Mesendoderm (in vitro differentiated cells): ENCODE results near the gene SZRD1. TPM values are rescaled to one million over a fixed set of nuclear protein-coding genes. Genes with fewer than 3 reads are reported as not detected.

Source experiments
- DNase-seq: peaks from one replicate; pipeline ENCODE4 v3.0.0; 2013
- H2AK5ac ChIP-seq: 2 replicates; pipeline ENCODE4 v1.6.1; 2013; ENCODE audit warnings: low read length, inconsistent platforms
- H2BK120ac ChIP-seq: 2 replicates; pipeline ENCODE4 v1.6.1; 2013; ENCODE audit warnings: low read depth, mild to moderate bottlenecking, low read length, moderate library complexity, mixed read lengths
- H2BK15ac ChIP-seq: replicated peaks from 2 replicates; pipeline ENCODE4 v1.6.1; 2013; ENCODE audit warnings: low read depth, mild to moderate bottlenecking, moderate library complexity
- H2BK5ac ChIP-seq: 2 replicates; pipeline ENCODE4 v1.6.1; 2013; ENCODE audit warnings: low read length, inconsistent platforms
- H3K18ac ChIP-seq: 2 replicates; pipeline ENCODE4 v1.6.1; 2013; ENCODE audit warnings: mild to moderate bottlenecking, low read length, mixed read lengths
- H3K23ac ChIP-seq: one replicate; pipeline ENCODE4 v1.6.1; 2013; ENCODE audit warnings: low read length
- H3K27ac ChIP-seq: 2 replicates; pipeline ENCODE4 v1.5.1; 2013; ENCODE audit warnings: low read depth, mild to moderate bottlenecking, inconsistent platforms, low read length, moderate library complexity
- H3K27me3 ChIP-seq: 2 replicates; pipeline ENCODE4 v1.6.1; 2013; ENCODE audit warnings: low read length, control low read depth, mild to moderate bottlenecking, inconsistent platforms; ENCODE audit not compliant: insufficient read depth, poor library complexity
- H3K36me3 ChIP-seq: 2 replicates; pipeline ENCODE4 v1.6.1; 2013; ENCODE audit warnings: low read length, inconsistent platforms; ENCODE audit not compliant: control insufficient read depth, insufficient read depth
- H3K4ac ChIP-seq: one replicate; pipeline ENCODE4 v1.6.1; 2013; ENCODE audit warnings: low read depth, mild to moderate bottlenecking, low read length, moderate library complexity
- H3K4me1 ChIP-seq: 2 replicates; pipeline ENCODE4 v1.6.1; 2013; ENCODE audit warnings: low read depth, low read length, inconsistent platforms; ENCODE audit not compliant: control insufficient read depth
- H3K4me2 ChIP-seq: 2 replicates; pipeline ENCODE4 v1.6.1; 2013; ENCODE audit warnings: low read length
- H3K4me3 ChIP-seq: 2 replicates; pipeline ENCODE4 v1.5.1; 2013; ENCODE audit warnings: mild to moderate bottlenecking, low read length
- H3K56ac ChIP-seq: one replicate; pipeline ENCODE4 v1.6.1; 2013; ENCODE audit warnings: low read length
- H3K79me1 ChIP-seq: 2 replicates; pipeline ENCODE4 v1.6.1; 2013; ENCODE audit warnings: low read length, inconsistent platforms
- H3K79me2 ChIP-seq: 2 replicates; pipeline ENCODE4 v1.6.1; 2013; ENCODE audit warnings: mild to moderate bottlenecking, low read length; ENCODE audit not compliant: control insufficient read depth, insufficient read depth
- H3K9ac ChIP-seq: 2 replicates; pipeline ENCODE4 v1.6.1; 2013; ENCODE audit warnings: low read length, inconsistent platforms
- H4K5ac ChIP-seq: one replicate; pipeline ENCODE4 v1.6.1; 2013; ENCODE audit warnings: low read length
- H4K8ac ChIP-seq: one replicate; pipeline ENCODE4 v1.6.1; 2013; ENCODE audit warnings: low read depth, mild to moderate bottlenecking, control low read depth, low read length, moderate library complexity
- WGBS: extraction: QIAGEN DNeasy Blood & Tissue Kit; methylation state at CpG from one replicate; pipeline ENCODE4 v1.1.7; 2013; ENCODE audit warnings: low lambda C conversion rate, missing lambda C conversion rate; ENCODE audit not compliant: insufficient coverage; ENCODE audit errors: extremely low coverage; 5-methylcytosine and 5-hydroxymethylcytosine counted together
- polyA plus RNA-seq, 2 experiments: library from polyadenylated mRNA; stranded (reverse); fragments of 200-250 nt; gene quantifications; one replicate each; pipeline ENCODE4 v1.2.3, GENCODE V29; 2013

Gene SZRD1, protein sequence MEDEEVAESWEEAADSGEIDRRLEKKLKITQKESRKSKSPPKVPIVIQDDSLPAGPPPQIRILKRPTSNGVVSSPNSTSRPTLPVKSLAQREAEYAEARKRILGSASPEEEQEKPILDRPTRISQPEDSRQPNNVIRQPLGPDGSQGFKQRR
- polyA plus RNA-seq (2013, experiment 1 of 2): 115 TPM
- polyA plus RNA-seq (2013, experiment 2 of 2): 117 TPM

DNA sequence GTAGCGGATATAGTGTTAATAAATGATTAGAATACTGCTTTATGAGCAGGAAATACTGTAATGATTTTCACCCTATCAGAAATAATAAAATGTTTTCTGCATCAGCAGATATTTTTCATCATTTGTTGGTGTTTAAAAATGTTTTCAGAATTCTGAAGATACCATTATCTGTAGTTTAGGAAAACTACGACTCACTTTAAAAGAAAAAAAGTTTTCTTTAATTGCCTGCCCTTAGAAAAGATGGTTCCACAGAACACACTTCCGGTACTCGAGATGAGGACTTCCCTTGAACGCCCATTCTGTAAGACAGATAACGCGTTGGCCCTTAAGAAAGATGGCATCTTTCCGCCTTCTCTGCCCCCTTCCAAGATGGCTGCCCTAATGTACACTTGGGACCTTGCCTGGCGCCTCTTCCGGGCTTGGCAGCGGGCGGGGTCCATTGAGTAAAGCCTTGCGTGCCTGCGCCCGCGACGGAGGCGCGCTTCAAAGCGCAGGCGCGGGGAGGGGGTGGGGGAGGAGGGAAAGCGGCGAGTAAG lies at the start of gene SZRD1:
Gene SZRD1, plus strand, starts transcription at position 521 of the 536 bp plus-strand sequence. CDS start 16 bp downstream, outside the sequence.
- Histone ChIP-seq H3K4ac (peak within 1 kb of the TSS; percentile 73), H2BK5ac (peak within 1 kb of the TSS; percentile 80), H3K4me3 (peak within 1 kb of the TSS; percentile 52), H2BK120ac (peak within 1 kb of the TSS; percentile 51), H3K27ac (peak within 1 kb of the TSS; percentile 98), H3K79me2 (peaks cover 33% of the 10 kb centered on the region), H2BK15ac (no peak within 1 kb of the TSS), H3K56ac (peak within 1 kb of the TSS; percentile 93), H3K4me2 (peak within 1 kb of the TSS; percentile 62), H4K5ac (no peak within 1 kb of the TSS), H3K18ac (peak within 1 kb of the TSS; percentile 94), H4K8ac (peak within 1 kb of the TSS; percentile 89), H3K27me3 (no peaks in the 10 kb centered on the region), H3K9ac (peak within 1 kb of the TSS; percentile 90), H2AK5ac (no peak within 1 kb of the TSS), H3K79me1 (peaks cover 3% of the 10 kb centered on the region), H3K36me3 (no peaks in the 10 kb centered on the region), H3K4me1 (peaks cover 4% of the 10 kb centered on the region), H3K23ac (no peak within 1 kb of the TSS)
- peak; percentile 100 for DNase-seq
- no CpG with 5 or more reads among the region's 24 CpGs for whole genome bisulfite sequencing

DNA sequence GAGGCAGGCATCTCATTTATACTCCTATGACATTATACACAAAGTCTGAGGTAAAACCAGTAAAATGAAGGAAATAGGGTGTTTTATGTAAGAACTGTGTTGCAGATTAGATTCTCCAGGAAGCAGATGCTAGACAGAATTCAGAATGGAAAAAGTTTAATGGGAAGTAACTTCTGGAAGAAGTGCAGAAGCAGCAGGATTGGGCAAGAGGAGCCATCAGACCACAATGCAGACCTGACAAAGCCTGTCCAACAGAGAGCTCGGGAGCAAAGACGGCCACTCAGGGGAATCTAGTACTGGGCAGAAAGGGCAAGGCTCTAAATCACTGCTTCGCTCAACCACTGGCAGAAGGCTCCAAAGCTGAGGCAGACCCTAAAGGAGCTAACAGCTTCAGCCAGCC lies 48.5 kb upstream of the SZRD1 start:
- Histone ChIP-seq H2BK5ac (no peak overlapping the region), H3K4ac (no peak overlapping the region), H3K56ac (no peak overlapping the region), H4K8ac (no peak overlapping the region), H3K79me1 (peaks cover 4% of the 10 kb centered on the region), H3K27ac (no peak overlapping the region), H3K4me2 (no peak overlapping the region), H3K23ac (no peak overlapping the region), H3K18ac (peak overlapping the region; percentile 5), H2BK15ac (no peak overlapping the region), H3K36me3 (peaks cover 3% of the 10 kb centered on the region), H3K4me3 (no peak overlapping the region), H3K4me1 (no peaks in the 10 kb centered on the region), H3K27me3 (no peaks in the 10 kb centered on the region), H2AK5ac (no peak overlapping the region), H3K79me2 (peaks cover 2% of the 10 kb centered on the region), H2BK120ac (no peak overlapping the region), H3K9ac (no peak overlapping the region), H4K5ac (no peak overlapping the region)
- WGBS: no CpG with 5 or more reads among the region's 3 CpGs
- no peak for DNase-seq

DNA sequence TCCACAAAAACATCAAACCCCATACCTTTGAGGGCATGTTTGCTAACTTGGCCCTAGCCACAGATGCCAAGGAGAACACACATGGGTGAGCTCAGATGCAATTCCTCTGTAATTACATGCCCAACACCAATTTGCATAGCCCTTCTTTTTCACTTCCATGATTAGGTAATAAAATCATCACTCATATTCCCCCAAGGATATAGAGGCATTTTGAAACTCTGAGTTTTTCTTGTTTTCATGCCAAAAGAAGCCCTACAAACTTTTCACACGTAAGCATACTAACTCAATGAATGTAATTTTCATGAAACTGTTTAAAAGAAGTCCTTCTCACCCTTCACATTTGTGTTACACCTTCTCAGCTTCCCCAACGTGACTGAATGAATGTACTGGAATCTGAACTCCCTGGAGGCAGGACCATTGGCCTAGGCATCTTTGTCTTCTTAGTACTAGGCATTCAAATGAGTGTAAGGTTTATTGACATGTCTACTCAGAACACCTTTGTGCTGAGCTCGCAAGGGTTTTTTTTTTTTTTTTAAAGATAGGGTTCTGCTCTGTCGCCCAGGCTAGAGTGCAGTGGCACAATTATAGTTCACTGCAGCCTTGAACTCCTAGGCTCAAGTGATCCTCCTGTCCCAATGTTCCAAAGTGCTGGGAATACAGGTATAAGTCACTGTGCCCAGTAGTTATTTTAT lies 45.7 kb upstream of the SZRD1 start:
- H3K27me3 ChIP-seq: no peaks in the 10 kb centered on the region
- H3K79me2 ChIP-seq: peaks cover 2% of the 10 kb centered on the region
- no peak overlapping the region for H4K8ac ChIP-seq
- H3K18ac ChIP-seq: no peak overlapping the region
- H3K4me3 ChIP-seq: no peak overlapping the region
- H3K79me1 ChIP-seq: peaks cover 4% of the 10 kb centered on the region
- no peak overlapping the region for H2BK15ac ChIP-seq
- H3K36me3 ChIP-seq: no peaks in the 10 kb centered on the region
- DNase-seq: no peak
- no peak overlapping the region for H3K4ac ChIP-seq
- H3K56ac ChIP-seq: no peak overlapping the region
- no peak overlapping the region for H3K4me2 ChIP-seq
- no peak overlapping the region for H2AK5ac ChIP-seq
- no peaks in the 10 kb centered on the region for H3K4me1 ChIP-seq
- no peak overlapping the region for H3K9ac ChIP-seq
- no peak overlapping the region for H4K5ac ChIP-seq
- no peak overlapping the region for H2BK120ac ChIP-seq
- H3K23ac ChIP-seq: no peak overlapping the region
- H3K27ac ChIP-seq: no peak overlapping the region
- H2BK5ac ChIP-seq: no peak overlapping the region
- no CpG with 5 or more reads among the region's 4 CpGs for WGBS

DNA sequence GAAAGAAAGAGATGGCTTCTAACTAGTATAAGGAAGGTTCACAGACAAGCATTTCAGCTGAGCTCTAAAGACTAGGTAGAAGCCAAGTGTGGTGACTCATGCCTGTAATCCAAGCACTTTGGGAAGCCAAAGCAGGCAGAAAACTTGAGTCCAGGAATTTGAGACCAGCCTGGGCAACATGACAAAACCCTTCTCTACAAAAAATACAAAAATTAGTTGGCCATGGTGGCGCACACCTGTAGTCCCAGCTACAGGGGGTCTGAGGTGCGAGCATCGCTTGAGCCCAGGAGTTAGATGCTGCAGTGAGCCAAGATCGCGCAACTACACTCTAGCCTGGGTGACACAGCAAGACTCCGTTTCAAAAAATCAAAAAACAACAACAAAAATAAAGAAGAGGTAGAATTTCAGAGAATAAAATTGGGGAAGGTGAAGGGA lies 42.6 kb upstream of the SZRD1 start:
- Histone ChIP-seq H3K36me3 (no peaks in the 10 kb centered on the region), H3K79me2 (no peaks in the 10 kb centered on the region), H3K4me2 (no peak overlapping the region), H3K4ac (no peak overlapping the region), H3K4me1 (no peaks in the 10 kb centered on the region), H3K4me3 (no peak overlapping the region), H3K27me3 (no peaks in the 10 kb centered on the region), H2BK5ac (no peak overlapping the region), H3K27ac (no peak overlapping the region), H4K5ac (no peak overlapping the region), H2BK120ac (no peak overlapping the region), H3K9ac (no peak overlapping the region), H3K23ac (no peak overlapping the region), H3K18ac (no peak overlapping the region), H2BK15ac (no peak overlapping the region), H3K56ac (no peak overlapping the region), H4K8ac (no peak overlapping the region), H3K79me1 (peaks cover 6% of the 10 kb centered on the region), H2AK5ac (no peak overlapping the region)
- DNase-seq: peak; percentile 48
- no CpG with 5 or more reads among the region's 6 CpGs for WGBS

DNA sequence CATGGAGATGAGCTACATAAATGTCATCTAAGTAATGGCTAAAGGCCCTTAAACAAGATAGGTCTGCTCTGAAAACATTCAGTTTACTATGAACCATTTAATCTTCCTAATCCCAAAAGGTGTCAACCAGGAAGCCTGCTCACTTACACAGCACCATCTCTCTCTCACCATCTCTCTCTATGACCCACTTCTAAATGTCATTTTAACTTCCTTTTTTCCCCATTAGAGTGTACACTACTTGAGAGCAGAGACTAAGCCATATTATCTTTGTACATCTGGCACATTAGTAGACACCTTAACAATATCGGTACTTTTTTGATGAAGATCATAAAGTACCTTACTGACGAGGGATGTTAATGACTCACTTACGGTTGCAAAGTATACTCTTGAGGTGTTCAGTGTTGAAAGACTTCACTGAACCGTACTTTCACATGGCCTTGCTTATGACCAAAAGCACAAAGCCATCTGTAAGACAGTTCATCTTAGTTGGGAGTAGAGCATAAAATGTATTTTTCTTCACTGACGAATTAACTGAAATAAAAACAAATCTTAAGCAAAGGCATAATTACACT lies 40.1 kb upstream of the SZRD1 start:
- H4K5ac ChIP-seq: no peak overlapping the region
- DNase-seq: no peak
- H2BK15ac ChIP-seq: no peak overlapping the region
- H2BK120ac ChIP-seq: no peak overlapping the region
- WGBS: no CpG with 5 or more reads among the region's 5 CpGs
- no peak overlapping the region for H3K9ac ChIP-seq
- no peaks in the 10 kb centered on the region for H3K79me2 ChIP-seq
- no peak overlapping the region for H3K56ac ChIP-seq
- no peak overlapping the region for H3K4me2 ChIP-seq
- no peak overlapping the region for H3K4me3 ChIP-seq
- no peak overlapping the region for H4K8ac ChIP-seq
- H2BK5ac ChIP-seq: no peak overlapping the region
- H3K18ac ChIP-seq: no peak overlapping the region
- no peak overlapping the region for H3K27ac ChIP-seq
- H3K27me3 ChIP-seq: no peaks in the 10 kb centered on the region
- H2AK5ac ChIP-seq: no peak overlapping the region
- no peaks in the 10 kb centered on the region for H3K36me3 ChIP-seq
- no peak overlapping the region for H3K4ac ChIP-seq
- H3K23ac ChIP-seq: no peak overlapping the region
- H3K79me1 ChIP-seq: peaks cover 4% of the 10 kb centered on the region
- H3K4me1 ChIP-seq: no peaks in the 10 kb centered on the region
